Activated CD4-positive, alpha-beta memory T cell treated with anti-CD3 and anti-CD28 coated beads, Interleukin-2, amount 10 ng/mL, durations not matched to agents 7 days and 5 days (primary cell): ENCODE measurements around the gene ATP6V0D1. TPM values are rescaled to one million over a fixed set of nuclear protein-coding genes. Genes with fewer than 3 reads are reported as not detected.

Source experiments
- CTCF ChIA-PET: fragments of 350-600 bp; sonication (Branson Sonifier 250); formaldehyde crosslinking; loops from one replicate; lab custom pipeline; 2021; ENCODE audit warnings: antibody characterized with exemption, inconsistent platforms; lab: Charles Lee
- POLR2A ChIA-PET: fragments of 350-600 bp; sonication (Branson Sonifier 250); formaldehyde crosslinking; loops from one replicate; lab custom pipeline; 2021; ENCODE audit warnings: antibody characterized with exemption; lab: Charles Lee
- DNase-seq: peaks from one replicate; pipeline ENCODE4 v3.0.0-alpha.2; 2020
- H3K27ac Mint-ChIP-seq: one replicate; pipeline ENCODE4 v1.8.0; 2021; ENCODE audit warnings: mild to moderate bottlenecking, mixed read lengths
- H3K27me3 Mint-ChIP-seq: one replicate; pipeline ENCODE4 v1.8.0; 2021; ENCODE audit warnings: mixed read lengths
- H3K36me3 Mint-ChIP-seq: one replicate; pipeline ENCODE4 v1.8.0; 2021; ENCODE audit warnings: low read depth, mixed read lengths
- H3K4me1 Mint-ChIP-seq: one replicate; pipeline ENCODE4 v1.8.0; 2021; ENCODE audit warnings: mixed read lengths
- H3K4me3 Mint-ChIP-seq: one replicate; pipeline ENCODE4 v1.8.0; 2021; ENCODE audit warnings: mild to moderate bottlenecking, mixed read lengths
- H3K9me3 Mint-ChIP-seq: one replicate; pipeline ENCODE4 v1.8.0; 2021; ENCODE audit warnings: mixed read lengths
- total RNA-seq, 2 experiments: library from RNA; stranded (reverse); gene quantifications; one replicate each; pipeline ENCODE4 v1.2.3, GENCODE V29; 2021

The ATP6V0D1 gene
- total RNA-seq, 2 experiments from 2014 or later, result 52.8 to 59.5 TPM

- ChIA-PET POLR2A (interaction anchor here (0.6 to 2.3 kb wide), 3 partner anchors 11 to 57 kb away, joined by 3 to 6 read pairs (median 5); no protein-coding TSS in a partner anchor), CTCF (interaction anchor here (0.6 to 11.0 kb wide), 17 partner anchors 9 to 706 kb away, joined by 3 to 66 read pairs (median 4); partner anchors contain the start of gene ATP6V0D1)
- Mint-ChIP-seq H3K4me3 (no peak overlapping the region), H3K4me1 (peaks cover 4% of the 10 kb centered on the region), H3K27ac (no peak overlapping the region), H3K9me3 (no peaks in the 10 kb centered on the region), H3K27me3 (no peaks in the 10 kb centered on the region), H3K36me3 (peaks cover 4% of the 10 kb centered on the region)
- peak; percentile 86 for DNase-seq
These were observed 33.4 kb downstream of the ATP6V0D1 start for GRCh38 chr16:67447508-67448076.

GRCh38 chr16:67446968-67447507 is 33.9 kb downstream of the ATP6V0D1 start:
- POLR2A ChIA-PET, result interaction anchor here (0.6 to 2.3 kb wide), 3 partner anchors 12 to 58 kb away, joined by 3 to 6 read pairs (median 5); no protein-coding TSS in a partner anchor
- H3K27me3 Mint-ChIP-seq, result no peaks in the 10 kb centered on the region
- H3K4me3 Mint-ChIP-seq, result no peak overlapping the region
- H3K4me1 Mint-ChIP-seq, result peaks cover 4% of the 10 kb centered on the region
- H3K9me3 Mint-ChIP-seq, result no peaks in the 10 kb centered on the region
- CTCF ChIA-PET, result interaction anchor here (0.6 to 11.0 kb wide), 10 partner anchors 9 to 360 kb away, joined by 3 to 66 read pairs (median 4); partner anchors contain the start of gene ATP6V0D1
- peaks cover 3% of the 10 kb centered on the region for H3K36me3 Mint-ChIP-seq
- no peak for DNase-seq
- no peak overlapping the region for H3K27ac Mint-ChIP-seq

- DNase-seq, result no peak
- ChIA-PET POLR2A (interaction anchor here (1.1 kb wide), 1 partner anchor 14 kb away, joined by 3 read pairs; no protein-coding TSS in a partner anchor), CTCF (interaction anchor here (1.2 to 11.0 kb wide), 4 partner anchors 19 to 73 kb away, joined by 4 to 66 read pairs (median 6); partner anchors contain the start of gene ATP6V0D1)
- Mint-ChIP-seq H3K27ac (no peak overlapping the region), H3K4me3 (no peak overlapping the region), H3K4me1 (peaks cover 4% of the 10 kb centered on the region), H3K36me3 (peaks cover under 1% of the 10 kb centered on the region), H3K9me3 (no peaks in the 10 kb centered on the region), H3K27me3 (no peaks in the 10 kb centered on the region)
These were observed 34.7 kb downstream of the ATP6V0D1 start for GRCh38 chr16:67445913-67446907.

- Mint-ChIP-seq H3K9me3 (no peaks in the 10 kb centered on the region), H3K27me3 (no peaks in the 10 kb centered on the region), H3K4me3 (no peak overlapping the region), H3K27ac (no peak overlapping the region), H3K4me1 (peaks cover 4% of the 10 kb centered on the region), H3K36me3 (no peaks in the 10 kb centered on the region)
- POLR2A ChIA-PET, result interaction anchor here (1.1 kb wide), 1 partner anchor 14 kb away, joined by 3 read pairs; no protein-coding TSS in a partner anchor
- no peak for DNase-seq
- CTCF ChIA-PET, result interaction anchor here (0.6 to 11.0 kb wide), 4 partner anchors 18 to 164 kb away, joined by 4 to 66 read pairs (median 4); partner anchors contain the start of gene ATP6V0D1
These were observed 35.5 kb downstream of the ATP6V0D1 start for GRCh38 chr16:67445441-67445912.

GRCh38 chr16:67445126-67445426 is 35.9 kb downstream of the ATP6V0D1 start:
- POLR2A ChIA-PET, result interaction anchor here (1.1 kb wide), 1 partner anchor 15 kb away, joined by 3 read pairs; no protein-coding TSS in a partner anchor
- CTCF ChIA-PET, result interaction anchor here (0.6 to 11.0 kb wide), 3 partner anchors 17 to 164 kb away, joined by 4 to 66 read pairs (median 5); no protein-coding TSS in a partner anchor
- no peak for DNase-seq
- peaks cover 4% of the 10 kb centered on the region for H3K4me1 Mint-ChIP-seq
- H3K36me3 Mint-ChIP-seq, result no peaks in the 10 kb centered on the region
- no peaks in the 10 kb centered on the region for H3K27me3 Mint-ChIP-seq
- H3K4me3 Mint-ChIP-seq, result no peak overlapping the region
- H3K27ac Mint-ChIP-seq, result no peak overlapping the region
- no peaks in the 10 kb centered on the region for H3K9me3 Mint-ChIP-seq

DNA sequence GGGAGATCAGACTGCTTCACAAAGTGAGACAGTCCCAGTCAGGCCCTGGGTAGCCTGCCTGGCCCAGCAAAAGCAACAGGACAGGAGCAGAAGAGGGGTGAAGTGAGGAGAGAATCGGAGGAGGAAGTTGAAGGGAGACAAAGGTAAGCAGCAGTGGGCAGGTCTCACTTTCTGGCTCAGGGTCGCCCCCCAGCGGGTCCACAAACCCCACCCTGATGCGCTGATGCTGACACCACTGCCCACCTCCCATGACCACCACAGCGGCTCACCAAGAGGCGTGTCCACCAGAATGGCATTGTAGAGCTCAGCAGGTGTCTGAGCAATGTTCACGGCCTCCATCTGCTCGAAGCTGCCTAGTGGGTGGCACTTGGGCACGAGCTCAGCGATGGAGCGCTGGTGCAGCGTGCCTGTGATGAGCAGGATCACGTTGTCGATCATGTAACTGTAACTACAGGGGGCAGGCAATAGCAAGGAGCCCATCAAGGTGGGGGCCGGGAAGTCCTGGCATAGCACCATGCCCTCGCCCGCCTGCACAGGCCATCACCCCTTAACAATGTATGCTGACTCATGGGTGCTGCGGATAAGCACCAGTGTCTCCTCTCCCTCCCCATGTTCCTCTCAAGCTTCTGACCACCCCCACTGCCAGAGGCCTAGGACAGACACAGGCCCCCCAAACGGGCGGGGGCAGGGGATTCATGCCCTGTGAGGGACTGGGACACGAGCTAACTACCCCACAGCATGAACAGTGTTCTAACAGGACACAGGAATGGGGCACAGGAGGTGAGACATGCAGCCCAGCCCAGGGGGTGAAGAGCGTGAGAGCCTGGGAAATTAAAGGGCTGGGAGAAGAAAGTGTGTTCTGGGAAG is 36.5 kb downstream of the ATP6V0D1 start:
- ChIA-PET CTCF (interaction anchor here (0.6 to 11.0 kb wide), 3 partner anchors 17 to 274 kb away, joined by 3 to 66 read pairs (median 5); partner anchors contain the start of gene NOL3), POLR2A (interaction anchor here (1.4 kb wide), 1 partner anchor 11 kb away, joined by 3 read pairs; no protein-coding TSS in a partner anchor)
- Mint-ChIP-seq H3K27ac (no peak overlapping the region), H3K4me3 (no peak overlapping the region), H3K27me3 (no peaks in the 10 kb centered on the region), H3K9me3 (no peaks in the 10 kb centered on the region), H3K4me1 (peaks cover 4% of the 10 kb centered on the region), H3K36me3 (no peaks in the 10 kb centered on the region)
- no peak for DNase-seq

DNA sequence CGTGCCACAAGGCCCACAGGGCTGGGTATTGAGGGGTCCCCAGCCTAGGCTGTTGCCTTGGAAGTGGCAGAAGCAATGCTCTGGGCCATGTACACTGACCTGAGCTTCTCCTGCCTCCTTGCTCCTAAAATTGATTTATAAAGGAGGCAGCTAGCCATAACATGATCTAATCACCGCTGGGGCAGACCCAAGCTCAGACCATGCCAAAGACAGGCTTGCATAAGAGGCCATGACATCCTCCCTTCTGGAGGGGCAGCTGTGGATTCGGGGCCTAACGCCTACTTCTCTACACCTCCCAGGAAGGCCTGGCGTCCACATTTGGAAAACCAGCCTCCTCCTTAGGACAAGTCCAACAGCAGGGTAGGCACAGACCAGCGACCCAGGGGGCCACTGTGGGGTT is 37.7 kb downstream of the ATP6V0D1 start:
- Mint-ChIP-seq H3K9me3 (no peaks in the 10 kb centered on the region), H3K36me3 (peaks cover 2% of the 10 kb centered on the region), H3K27me3 (no peaks in the 10 kb centered on the region), H3K4me1 (peaks cover 4% of the 10 kb centered on the region), H3K4me3 (no peak overlapping the region), H3K27ac (no peak overlapping the region)
- CTCF ChIA-PET, result interaction anchor here (11.0 kb wide), 1 partner anchor 16 kb away, joined by 66 read pairs; no protein-coding TSS in a partner anchor
- DNase-seq, result no peak
- POLR2A ChIA-PET, result no interaction called here

- H3K27ac Mint-ChIP-seq, result no peak overlapping the region
- no peaks in the 10 kb centered on the region for H3K27me3 Mint-ChIP-seq
- peaks cover 6% of the 10 kb centered on the region for H3K36me3 Mint-ChIP-seq
- no peak overlapping the region for H3K4me3 Mint-ChIP-seq
- ChIA-PET POLR2A (no interaction called here), CTCF (interaction anchor here (11.0 kb wide), 1 partner anchor 15 kb away, joined by 66 read pairs; no protein-coding TSS in a partner anchor)
- peaks cover 4% of the 10 kb centered on the region for H3K4me1 Mint-ChIP-seq
- H3K9me3 Mint-ChIP-seq, result no peaks in the 10 kb centered on the region
- no peak for DNase-seq
These were observed 38.2 kb downstream of the ATP6V0D1 start for GRCh38 chr16:67442581-67443255.

- H3K36me3 Mint-ChIP-seq, result peaks cover 7% of the 10 kb centered on the region
- H3K4me3 Mint-ChIP-seq, result no peak overlapping the region
- DNase-seq, result no peak
- H3K9me3 Mint-ChIP-seq, result no peaks in the 10 kb centered on the region
- CTCF ChIA-PET, result interaction anchor here (11.0 kb wide), 1 partner anchor 14 kb away, joined by 66 read pairs; no protein-coding TSS in a partner anchor
- no peaks in the 10 kb centered on the region for H3K27me3 Mint-ChIP-seq
- no peak overlapping the region for H3K27ac Mint-ChIP-seq
- POLR2A ChIA-PET, result no interaction called here
- H3K4me1 Mint-ChIP-seq, result no peaks in the 10 kb centered on the region
These were observed 39.0 kb downstream of the ATP6V0D1 start for GRCh38 chr16:67441907-67442306.

DNA sequence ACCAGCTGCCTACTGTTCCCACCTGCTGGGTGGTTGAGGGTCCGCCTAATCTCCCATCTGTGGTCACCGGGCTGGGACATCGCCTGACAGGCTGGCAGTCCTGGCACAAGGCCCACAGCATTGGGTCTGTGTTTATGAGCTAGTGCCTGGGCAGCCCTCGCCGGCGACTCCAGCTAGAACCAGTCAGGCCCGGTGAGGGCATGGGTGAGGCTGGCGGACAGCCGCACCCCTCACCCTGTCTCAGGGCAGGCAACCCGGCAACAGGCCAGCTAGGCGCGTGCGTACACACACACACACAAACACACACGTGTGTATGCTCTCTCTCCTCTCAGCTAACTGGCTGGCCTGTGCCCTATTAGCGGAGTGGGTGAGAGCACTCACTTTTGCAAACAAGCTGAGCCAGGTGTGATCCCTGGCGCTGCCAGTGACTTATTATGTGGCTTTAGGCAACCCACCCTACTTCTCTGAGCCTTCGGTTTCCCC is 39.6 kb downstream of the ATP6V0D1 start:
- no peaks in the 10 kb centered on the region for H3K27me3 Mint-ChIP-seq
- H3K36me3 Mint-ChIP-seq, result peaks cover 7% of the 10 kb centered on the region
- no peak overlapping the region for H3K27ac Mint-ChIP-seq
- CTCF ChIA-PET, result interaction anchor here (0.6 to 11.0 kb wide), 3 partner anchors 14 to 89 kb away, joined by 3 to 66 read pairs (median 4); no protein-coding TSS in a partner anchor
- H3K4me3 Mint-ChIP-seq, result no peak overlapping the region
- no peaks in the 10 kb centered on the region for H3K9me3 Mint-ChIP-seq
- no peak for DNase-seq
- no peaks in the 10 kb centered on the region for H3K4me1 Mint-ChIP-seq
- POLR2A ChIA-PET, result interaction anchor here (1.3 kb wide), 1 partner anchor 15 kb away, joined by 5 read pairs; no protein-coding TSS in a partner anchor
